ENCODE data around the gene TRIM24. TPM values are rescaled to one million over a fixed set of nuclear protein-coding genes. Genes with fewer than 3 reads are reported as not detected.
"Not testable (repeated sequence)": the region's sequence is repeated elsewhere in the genome, so short reads cannot be mapped to it uniquely, and the experiment has no call there.

Gene TRIM24
- total RNA-seq, 4 donors from 2014 or later, result 13.9 to 16.2 (median 14.1) TPM

DNA sequence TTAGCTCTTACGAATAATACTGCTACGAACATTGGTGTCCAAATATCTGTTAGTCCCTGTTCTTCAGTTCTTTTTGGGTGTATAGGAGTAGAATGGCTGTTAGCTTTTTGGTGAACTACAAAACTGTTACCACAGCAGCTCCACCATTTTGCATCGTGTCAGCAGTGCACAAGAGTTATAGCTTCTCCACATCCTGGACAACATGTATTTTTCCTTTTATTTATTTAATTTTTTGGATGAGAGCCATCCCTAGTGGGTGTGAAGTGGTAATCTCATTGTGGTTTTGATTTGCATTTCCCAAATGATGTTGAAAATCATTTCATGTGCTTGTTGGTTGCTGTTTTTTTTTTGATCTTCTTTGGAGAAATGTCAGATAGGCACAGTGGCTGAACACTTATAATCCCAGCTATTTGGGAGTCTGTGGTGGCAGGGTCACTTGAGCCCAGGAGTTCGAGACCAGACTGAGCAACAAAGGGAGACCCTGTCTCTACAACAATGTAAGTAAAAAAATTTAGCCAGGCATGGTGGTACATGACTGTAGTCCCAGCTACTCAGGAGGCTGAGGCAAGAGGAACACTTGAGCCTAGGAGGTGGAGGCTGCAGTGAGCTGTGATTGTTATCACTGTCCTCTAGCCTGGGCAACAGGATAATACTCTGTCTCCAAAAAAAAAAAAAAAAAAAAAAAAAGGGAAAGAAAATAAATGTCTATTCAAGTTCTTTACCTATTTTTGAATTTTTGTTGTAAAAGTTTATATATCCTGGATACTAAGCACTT, 31.7 kb downstream of the TRIM24 start:
- H3K9me3 ChIP-seq, result no peaks in the 10 kb centered on the region
- no peak overlapping the region for H3K4me3 ChIP-seq
- H3K4me1 ChIP-seq, result peaks cover 0 to 4% (median 0%) of the 10 kb centered on the region in 3 donors
- TF ChIP-seq EP300 (IDR thresholded peaks at IDR 0.05), result no peak
- TF ChIP-seq, protein P1, sequence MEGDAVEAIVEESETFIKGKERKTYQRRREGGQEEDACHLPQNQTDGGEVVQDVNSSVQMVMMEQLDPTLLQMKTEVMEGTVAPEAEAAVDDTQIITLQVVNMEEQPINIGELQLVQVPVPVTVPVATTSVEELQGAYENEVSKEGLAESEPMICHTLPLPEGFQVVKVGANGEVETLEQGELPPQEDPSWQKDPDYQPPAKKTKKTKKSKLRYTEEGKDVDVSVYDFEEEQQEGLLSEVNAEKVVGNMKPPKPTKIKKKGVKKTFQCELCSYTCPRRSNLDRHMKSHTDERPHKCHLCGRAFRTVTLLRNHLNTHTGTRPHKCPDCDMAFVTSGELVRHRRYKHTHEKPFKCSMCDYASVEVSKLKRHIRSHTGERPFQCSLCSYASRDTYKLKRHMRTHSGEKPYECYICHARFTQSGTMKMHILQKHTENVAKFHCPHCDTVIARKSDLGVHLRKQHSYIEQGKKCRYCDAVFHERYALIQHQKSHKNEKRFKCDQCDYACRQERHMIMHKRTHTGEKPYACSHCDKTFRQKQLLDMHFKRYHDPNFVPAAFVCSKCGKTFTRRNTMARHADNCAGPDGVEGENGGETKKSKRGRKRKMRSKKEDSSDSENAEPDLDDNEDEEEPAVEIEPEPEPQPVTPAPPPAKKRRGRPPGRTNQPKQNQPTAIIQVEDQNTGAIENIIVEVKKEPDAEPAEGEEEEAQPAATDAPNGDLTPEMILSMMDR (IDR thresholded peaks at IDR 0.05), result no peak
- no peak for TF ChIP-seq POLR2AphosphoS5 (IDR thresholded peaks at IDR 0.05)
- no peak for TF ChIP-seq POLR2A (IDR thresholded peaks at IDR 0.05)
- WGBS, 2 donors (ENCODE audit: low coverage in 1 of 2), result 79 to 80% methylated on average over 3 of the region's 4 CpGs
- no peaks in the 10 kb centered on the region for H3K27me3 ChIP-seq
- no peak overlapping the region for H3K27ac ChIP-seq
- no peak for ATAC-seq
- H3K36me3 ChIP-seq, result no peaks in the 10 kb centered on the region

DNA sequence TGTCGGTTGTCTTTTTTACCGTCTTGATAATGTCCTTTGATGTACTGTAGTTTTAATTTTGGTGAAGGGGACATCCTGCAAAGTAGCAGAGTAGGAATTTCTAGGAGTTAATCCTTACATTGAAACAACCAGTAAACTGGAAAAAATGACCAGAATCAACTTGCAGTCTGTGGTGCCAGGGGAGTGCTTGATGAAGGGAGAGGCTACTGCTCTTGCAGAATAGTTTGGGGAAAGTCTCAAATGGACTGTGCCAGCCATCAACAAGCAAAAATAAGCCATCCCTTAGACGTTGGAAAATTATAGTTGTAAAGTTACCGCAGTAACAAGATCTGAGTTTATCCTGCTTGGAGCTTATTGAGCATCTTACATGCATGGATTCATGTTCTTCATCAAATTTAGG, 32.4 kb downstream of the TRIM24 start:
- Histone ChIP-seq H3K36me3 (no peaks in the 10 kb centered on the region), H3K27ac (no peak overlapping the region), H3K4me1 (peaks cover 0 to 4% (median 0%) of the 10 kb centered on the region in 3 donors), H3K27me3 (no peaks in the 10 kb centered on the region), H3K9me3 (no peaks in the 10 kb centered on the region), H3K4me3 (no peak overlapping the region)
- TF ChIP-seq POLR2AphosphoS5 (IDR thresholded peaks at IDR 0.05) (no peak), EP300 (IDR thresholded peaks at IDR 0.05) (no peak), POLR2A (IDR thresholded peaks at IDR 0.05) (no peak)
- TF ChIP-seq, protein P1 (IDR thresholded peaks at IDR 0.05), result no peak
- no peak for ATAC-seq
- WGBS, 2 donors (ENCODE audit: low coverage in 1 of 2), result 75 to 77% methylated on average over 4 of the region's 4 CpGs

DNA sequence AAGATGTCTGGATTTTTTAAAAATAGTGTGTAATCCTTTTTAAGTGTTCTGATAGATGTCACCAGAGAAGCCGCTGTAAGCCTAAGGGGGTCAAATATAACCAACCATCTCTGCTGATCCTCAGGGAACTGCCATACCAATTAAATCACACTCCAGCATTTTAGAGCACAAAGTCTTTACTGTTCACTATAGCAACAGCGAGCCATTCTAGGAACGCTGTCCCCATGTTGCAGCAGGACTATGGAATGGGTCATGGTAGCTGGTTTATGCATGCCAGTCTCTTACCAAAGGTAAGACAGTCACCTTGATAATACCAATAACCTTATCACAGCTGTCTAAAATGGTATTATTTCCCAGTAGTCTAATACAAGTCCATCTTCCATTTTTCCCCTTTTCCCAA, 33.5 kb downstream of the TRIM24 start:
- 67 to 85% methylated on average over 1 to 3 of the region's 3 CpGs for WGBS, 2 donors (ENCODE audit: low coverage in 1 of 2)
- TF ChIP-seq POLR2A (IDR thresholded peaks at IDR 0.05) (no peak), EP300 (IDR thresholded peaks at IDR 0.05) (no peak), POLR2AphosphoS5 (IDR thresholded peaks at IDR 0.05) (no peak)
- TF ChIP-seq, protein P1 (IDR thresholded peaks at IDR 0.05), result no peak
- no peak for ATAC-seq
- Histone ChIP-seq H3K4me3 (no peak overlapping the region), H3K27ac (no peak overlapping the region), H3K36me3 (no peaks in the 10 kb centered on the region), H3K9me3 (no peaks in the 10 kb centered on the region), H3K27me3 (no peaks in the 10 kb centered on the region), H3K4me1 (peaks cover 0 to 4% (median 0%) of the 10 kb centered on the region in 3 donors)

DNA sequence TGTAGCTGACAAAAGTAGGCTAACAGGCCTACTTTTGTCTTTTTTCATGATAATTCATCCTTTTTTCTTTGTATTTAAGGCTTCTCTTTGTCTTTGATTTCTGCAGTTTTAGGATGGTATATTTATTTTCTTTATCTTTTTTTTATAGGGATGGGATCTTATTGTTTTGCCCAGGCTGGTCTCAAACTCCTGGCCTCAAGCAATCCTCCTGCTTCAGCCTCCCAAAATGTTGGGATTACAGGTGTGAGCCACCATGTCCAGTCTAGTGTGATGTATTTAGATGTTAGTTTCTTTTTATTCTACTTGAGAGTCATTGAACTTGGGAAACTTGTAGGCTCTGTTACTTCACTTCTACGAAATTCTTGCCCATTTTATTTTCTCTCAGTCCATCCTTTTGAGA, 35.4 kb downstream of the TRIM24 start:
- H3K27ac ChIP-seq, result no peak overlapping the region
- 100% methylated on average over 1 of the region's 1 CpG for WGBS, 2 donors (ENCODE audit: low coverage in 1 of 2)
- no peaks in the 10 kb centered on the region for H3K9me3 ChIP-seq
- no peak overlapping the region for H3K4me3 ChIP-seq
- no peak for ATAC-seq
- H3K4me1 ChIP-seq, result peaks cover 0 to 4% (median 0%) of the 10 kb centered on the region in 3 donors
- TF ChIP-seq, protein P1 (IDR thresholded peaks at IDR 0.05), result no peak
- TF ChIP-seq POLR2A (IDR thresholded peaks at IDR 0.05), result no peak
- TF ChIP-seq EP300 (IDR thresholded peaks at IDR 0.05), result no peak
- no peak for TF ChIP-seq POLR2AphosphoS5 (IDR thresholded peaks at IDR 0.05)
- no peaks in the 10 kb centered on the region for H3K27me3 ChIP-seq
- H3K36me3 ChIP-seq, result no peaks in the 10 kb centered on the region

DNA sequence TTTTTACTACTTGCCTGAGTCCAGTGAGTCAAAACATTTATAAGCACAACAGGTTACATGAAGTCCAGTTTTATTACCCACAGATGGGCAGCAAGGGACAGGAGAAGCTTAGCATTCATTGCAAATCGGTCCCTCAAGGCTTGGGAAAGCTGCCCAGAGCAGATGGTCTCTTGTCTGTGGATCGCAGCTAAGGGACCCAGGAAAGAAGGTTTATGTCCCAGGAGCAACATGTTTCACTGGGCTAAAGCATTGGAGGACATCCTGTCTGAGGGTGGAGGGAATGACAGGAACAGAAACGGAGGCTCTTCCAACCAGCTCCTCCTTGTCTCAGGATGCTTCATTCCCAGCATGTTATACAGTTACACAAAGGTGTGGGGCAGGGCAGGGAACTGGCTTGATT, 39.3 kb downstream of the TRIM24 start:
- Histone ChIP-seq H3K27me3 (no peaks in the 10 kb centered on the region), H3K36me3 (no peaks in the 10 kb centered on the region), H3K4me3 (no peak overlapping the region), H3K4me1 (no peaks in the 10 kb centered on the region), H3K27ac (no peak overlapping the region), H3K9me3 (no peaks in the 10 kb centered on the region)
- TF ChIP-seq POLR2AphosphoS5 (IDR thresholded peaks at IDR 0.05) (no peak), POLR2A (IDR thresholded peaks at IDR 0.05) (no peak), EP300 (IDR thresholded peaks at IDR 0.05) (no peak)
- TF ChIP-seq, protein P1 (IDR thresholded peaks at IDR 0.05), result no peak
- WGBS, 2 donors (ENCODE audit: low coverage in 1 of 2), result 71 to 100% methylated on average over 1 of the region's 3 CpGs
- no peak for ATAC-seq

DNA sequence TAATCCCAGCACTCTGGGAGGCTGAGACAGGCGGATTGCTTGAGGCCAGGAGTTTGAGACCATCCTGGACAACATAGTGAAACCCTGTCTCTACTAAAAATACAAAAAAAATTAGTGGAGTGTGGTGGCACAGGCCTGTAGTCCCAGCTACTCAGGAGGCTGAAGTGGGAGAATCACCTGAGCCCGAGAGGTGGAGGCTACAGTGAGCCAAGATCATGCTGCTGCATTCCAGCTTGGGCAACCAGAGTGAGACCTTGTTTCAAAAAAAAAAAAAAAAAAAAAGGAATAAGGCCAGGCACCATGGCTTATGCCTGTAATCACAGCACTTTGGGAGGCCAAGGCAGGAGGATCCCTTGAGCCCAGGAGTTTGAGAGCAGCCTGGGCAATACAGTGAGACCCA, 40.2 kb downstream of the TRIM24 start:
- ATAC-seq, H3K4me1 ChIP-seq: not testable (repeated sequence)
- 100% methylated on average over 2 of the region's 2 CpGs for WGBS, 2 donors (ENCODE audit: low coverage in 1 of 2)

More for the DNA sequence above, 40.2 kb downstream of the TRIM24 start:
- H3K9me3 ChIP-seq, H3K36me3 ChIP-seq, H3K27ac ChIP-seq, H3K4me3 ChIP-seq, H3K27me3 ChIP-seq: not testable (repeated sequence)

Data from gastroesophageal sphincter (tissue), 4 donors.